ENCODE results near the gene FAHD2B. TPM values are rescaled to one million over a fixed set of nuclear protein-coding genes. Genes with fewer than 3 reads are reported as not detected.
"Not testable (repeated sequence)": the region's sequence is repeated elsewhere in the genome, so short reads cannot be mapped to it uniquely, and the experiment has no call there.

The FAHD2B gene
- total and polyA plus RNA-seq, 2 experiments from 2014 or later, result 22.3 to 28.6 TPM

DNA sequence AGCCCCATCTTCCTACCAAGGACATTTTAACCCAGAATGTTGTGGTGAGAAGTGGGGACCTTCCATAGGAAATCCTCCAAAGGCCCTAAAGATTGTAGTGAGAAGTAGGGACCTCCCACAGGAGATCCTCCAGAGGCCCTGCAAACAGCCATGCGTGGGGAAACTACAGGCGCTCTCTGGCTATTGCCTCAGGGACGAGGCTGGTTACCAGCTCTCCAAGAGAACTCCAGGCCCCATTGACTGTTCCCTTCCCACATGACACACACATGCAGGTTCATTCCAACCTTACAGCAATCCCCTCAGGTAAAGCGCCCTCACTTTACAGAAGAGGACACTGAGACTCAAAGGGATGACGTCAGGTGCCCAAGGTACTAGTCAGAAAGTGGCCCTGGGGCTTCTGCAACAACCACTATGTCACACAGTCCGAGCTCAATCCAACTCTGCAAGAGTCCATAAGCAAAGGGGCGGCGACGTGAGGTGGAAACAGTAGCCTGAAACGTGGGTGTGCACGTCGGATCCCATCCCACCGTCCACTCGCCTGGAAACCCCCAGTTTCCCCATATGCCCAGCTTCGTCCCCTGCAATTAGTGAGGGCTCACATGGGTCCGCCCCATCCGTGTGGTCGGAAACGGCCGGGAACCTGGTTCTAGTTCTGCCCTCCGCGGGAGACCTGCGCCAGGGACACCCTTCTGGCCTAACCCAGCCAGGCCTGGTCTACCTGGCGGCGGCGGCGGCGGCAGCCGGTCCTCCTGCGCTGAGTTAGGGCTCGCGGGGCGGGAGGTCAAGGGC, 505 bp downstream of the FAHD2B start:
- H3K27ac Mint-ChIP-seq; H3F3A ChIP-seq (replicated peaks; ENCODE audit: low read depth); H3K4me1 Mint-ChIP-seq; H3K79me2 ChIP-seq (replicated peaks; ENCODE audit: insufficient read depth); H3K9me3 Mint-ChIP-seq; DNase-seq (ENCODE audit: low spot score); H3K27me3 Mint-ChIP-seq (ENCODE audit: insufficient read depth, low read depth, poor library complexity); H3K36me3 ChIP-seq (ENCODE audit: insufficient read depth); H3K27ac ChIP-seq (ENCODE audit: low read depth); H3K4me1 ChIP-seq (ENCODE audit: insufficient read depth); H3K27me3 ChIP-seq (ENCODE audit: insufficient read depth); H4K20me1 ChIP-seq (replicated peaks; ENCODE audit: insufficient read depth); H3K36me3 Mint-ChIP-seq (ENCODE audit: low read depth); H3K9me2 ChIP-seq (ENCODE audit: insufficient read depth); H2AFZ ChIP-seq: not testable (repeated sequence)
- peak; percentile 6 for ATAC-seq
- H3K4me3 Mint-ChIP-seq, result peak overlapping the region; percentile 62; the same call in 2 of the 3 replicates
- H3K4me3 ChIP-seq, result peak overlapping the region; percentile 58
- peak overlapping the region; percentile 74 for H3K4me2 ChIP-seq

DNA sequence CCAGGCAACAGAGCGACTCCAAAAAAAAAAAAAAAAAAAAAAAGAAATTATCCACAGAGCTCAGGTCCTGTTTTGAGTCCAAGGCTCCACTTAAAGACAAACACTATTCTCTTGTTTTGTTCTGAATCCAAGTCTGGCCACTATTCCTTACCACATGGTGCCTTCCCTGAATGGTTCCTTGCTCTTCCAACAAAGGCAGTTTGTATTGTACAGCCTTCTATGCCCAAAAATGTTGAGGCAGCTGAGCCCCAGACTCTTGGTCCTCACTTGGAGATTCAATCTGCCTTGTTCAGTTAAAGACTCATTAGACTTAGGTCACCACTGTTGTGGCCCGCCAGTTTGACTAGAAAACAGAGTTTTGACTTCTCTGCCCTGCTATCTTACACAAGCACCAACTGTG, 1.7 kb downstream of the FAHD2B start:
- H3K27ac ChIP-seq (ENCODE audit: low read depth); H3K4me3 Mint-ChIP-seq; H3F3A ChIP-seq (replicated peaks; ENCODE audit: low read depth); H3K79me2 ChIP-seq (replicated peaks; ENCODE audit: insufficient read depth); H3K9me2 ChIP-seq (ENCODE audit: insufficient read depth); ATAC-seq; H2AFZ ChIP-seq; H3K27me3 ChIP-seq (ENCODE audit: insufficient read depth); H3K4me1 Mint-ChIP-seq; H3K36me3 Mint-ChIP-seq (ENCODE audit: low read depth); H3K9me3 Mint-ChIP-seq; H3K27me3 Mint-ChIP-seq (ENCODE audit: insufficient read depth, low read depth, poor library complexity); H3K27ac Mint-ChIP-seq; H3K4me1 ChIP-seq (ENCODE audit: insufficient read depth); H3K4me2 ChIP-seq; H3K36me3 ChIP-seq (ENCODE audit: insufficient read depth); H4K20me1 ChIP-seq (replicated peaks; ENCODE audit: insufficient read depth); DNase-seq (ENCODE audit: low spot score); H3K4me3 ChIP-seq: not testable (repeated sequence)

DNA sequence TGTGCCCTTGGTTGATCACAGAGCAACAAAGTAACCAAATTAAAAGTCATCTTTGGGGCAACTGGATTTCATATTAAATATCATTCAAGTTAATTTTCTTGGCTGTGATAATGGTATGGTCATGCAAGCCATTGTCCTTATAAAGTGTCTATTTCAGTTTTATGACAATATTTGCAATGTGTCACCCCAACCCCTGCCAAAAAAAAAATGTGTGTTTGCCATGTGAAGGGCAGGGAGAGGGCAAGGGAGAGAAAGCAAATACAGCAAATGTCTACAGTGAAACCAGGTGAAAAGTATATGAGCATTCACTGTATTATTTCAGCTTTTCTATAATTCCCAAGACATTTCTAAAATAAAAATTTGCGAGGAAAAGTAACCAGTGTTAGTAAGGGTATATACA, 6.0 kb downstream of the FAHD2B start:
- not testable (repeated sequence) for H3K4me1 Mint-ChIP-seq; H3K4me3 Mint-ChIP-seq; H3K4me3 ChIP-seq; H3K4me1 ChIP-seq (ENCODE audit: insufficient read depth); H3K27ac Mint-ChIP-seq; DNase-seq (ENCODE audit: low spot score); H3K27me3 ChIP-seq (ENCODE audit: insufficient read depth); H3K9me3 Mint-ChIP-seq; H3K27me3 Mint-ChIP-seq (ENCODE audit: insufficient read depth, low read depth, poor library complexity); H3F3A ChIP-seq (replicated peaks; ENCODE audit: low read depth); H3K27ac ChIP-seq (ENCODE audit: low read depth); H2AFZ ChIP-seq; ATAC-seq; H3K36me3 ChIP-seq (ENCODE audit: insufficient read depth); H3K4me2 ChIP-seq; H4K20me1 ChIP-seq (replicated peaks; ENCODE audit: insufficient read depth); H3K79me2 ChIP-seq (replicated peaks; ENCODE audit: insufficient read depth); H3K9me2 ChIP-seq (ENCODE audit: insufficient read depth)
- peaks cover 11% of the 10 kb centered on the region for H3K36me3 Mint-ChIP-seq (ENCODE audit: low read depth)

DNA sequence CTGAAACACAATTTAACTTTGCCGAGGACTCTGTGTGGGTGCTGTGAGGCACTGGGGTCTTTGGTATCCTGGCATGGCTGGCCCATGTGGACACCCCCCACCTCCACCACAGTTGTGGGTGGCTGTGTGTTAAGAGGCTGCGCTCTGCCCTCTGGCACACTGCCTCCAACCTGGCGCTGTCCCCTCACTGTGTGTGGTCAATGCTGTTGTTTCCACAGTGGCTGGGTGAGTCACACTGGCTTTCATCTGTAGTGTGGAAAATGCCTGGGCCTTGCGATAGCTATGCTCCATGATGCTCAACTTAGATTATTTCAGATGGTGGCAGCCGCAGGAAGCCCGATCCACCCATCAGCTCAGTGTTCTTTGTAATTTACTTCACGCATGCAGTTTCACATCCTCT, 9.6 kb downstream of the FAHD2B start:
- not testable (repeated sequence) for H3K9me2 ChIP-seq (ENCODE audit: insufficient read depth); H3K36me3 ChIP-seq (ENCODE audit: insufficient read depth); H3F3A ChIP-seq (replicated peaks; ENCODE audit: low read depth); H3K27ac ChIP-seq (ENCODE audit: low read depth); H3K4me1 ChIP-seq (ENCODE audit: insufficient read depth); H2AFZ ChIP-seq; H3K27me3 Mint-ChIP-seq (ENCODE audit: insufficient read depth, low read depth, poor library complexity); H3K4me3 ChIP-seq; H3K4me2 ChIP-seq; H3K27me3 ChIP-seq (ENCODE audit: insufficient read depth); H3K79me2 ChIP-seq (replicated peaks; ENCODE audit: insufficient read depth); H4K20me1 ChIP-seq (replicated peaks; ENCODE audit: insufficient read depth); H3K27ac Mint-ChIP-seq; ATAC-seq; H3K4me3 Mint-ChIP-seq; H3K4me1 Mint-ChIP-seq; H3K9me3 Mint-ChIP-seq; DNase-seq (ENCODE audit: low spot score)
- peaks cover 19% of the 10 kb centered on the region for H3K36me3 Mint-ChIP-seq (ENCODE audit: low read depth)

DNA sequence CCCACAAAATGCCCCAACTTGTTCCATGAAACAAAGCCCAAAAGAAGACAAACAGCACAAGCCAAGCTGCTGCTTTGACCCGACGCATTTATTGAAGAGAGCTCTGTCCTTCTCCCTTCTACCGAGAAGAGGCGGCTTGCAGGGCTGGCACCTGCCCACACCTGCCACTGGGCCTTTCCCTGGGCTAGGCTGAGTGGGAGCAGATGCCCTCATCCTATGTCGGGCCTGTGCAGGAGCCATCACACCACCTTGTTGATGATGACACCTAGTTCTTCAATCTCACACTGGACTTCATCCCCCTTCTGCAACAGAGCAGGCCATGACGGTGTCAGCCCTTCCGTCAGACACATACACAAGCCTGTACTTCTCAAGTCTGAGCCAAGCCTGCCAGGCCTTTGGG, 11.2 kb downstream of the FAHD2B start:
- H3K4me3 ChIP-seq; ATAC-seq; H3K4me1 ChIP-seq (ENCODE audit: insufficient read depth); H3K27me3 ChIP-seq (ENCODE audit: insufficient read depth); H2AFZ ChIP-seq; H3K36me3 ChIP-seq (ENCODE audit: insufficient read depth); H3K4me2 ChIP-seq; H3K4me3 Mint-ChIP-seq; H3K27ac ChIP-seq (ENCODE audit: low read depth); H3K9me2 ChIP-seq (ENCODE audit: insufficient read depth); H4K20me1 ChIP-seq (replicated peaks; ENCODE audit: insufficient read depth); H3F3A ChIP-seq (replicated peaks; ENCODE audit: low read depth); H3K27ac Mint-ChIP-seq; H3K27me3 Mint-ChIP-seq (ENCODE audit: insufficient read depth, low read depth, poor library complexity); H3K4me1 Mint-ChIP-seq; H3K79me2 ChIP-seq (replicated peaks; ENCODE audit: insufficient read depth); H3K9me3 Mint-ChIP-seq; DNase-seq (ENCODE audit: low spot score): not testable (repeated sequence)
- peaks cover 21% of the 10 kb centered on the region for H3K36me3 Mint-ChIP-seq (ENCODE audit: low read depth)

All from GM23338 (cell line).